Lower lobe of right lung (tissue), 2 donors: Measurements from ENCODE around the gene MAPKAPK2. TPM values are rescaled to one million over a fixed set of nuclear protein-coding genes. Genes with fewer than 3 reads are reported as not detected.

Source experiments
- ATAC-seq, 2 donors: fragments of 200-7000 bp; cut with Tn5 transposase; one replicate each; pipeline ENCODE4 v1.9.1; 2020 to 2022; ENCODE audit warnings: mild to moderate bottlenecking in 2 of 2, moderate library complexity in 2 of 2
- DNase-seq: peaks from one replicate; pipeline ENCODE4 v3.0.0-alpha.2; 2020
- H3K27ac ChIP-seq: fragments of 200-600 bp; one replicate; pipeline ENCODE4 v1.8.0; 2022
- H3K27me3 ChIP-seq: fragments of 200-600 bp; one replicate; pipeline ENCODE4 v1.8.0; 2022; ENCODE audit warnings: low read depth
- H3K36me3 ChIP-seq: fragments of 200-600 bp; one replicate; pipeline ENCODE4 v1.8.0; 2022; ENCODE audit warnings: mild to moderate bottlenecking
- H3K4me1 ChIP-seq: fragments of 200-600 bp; one replicate; pipeline ENCODE4 v1.8.0; 2022
- H3K4me3 ChIP-seq: fragments of 200-600 bp; one replicate; pipeline ENCODE4 v1.8.0; 2022; ENCODE audit warnings: mild to moderate bottlenecking
- H3K9me3 ChIP-seq: fragments of 200-600 bp; one replicate; pipeline ENCODE4 v1.8.0; 2022
- CTCF ChIP-seq: fragments of 200-600 bp; IDR thresholded peaks from one replicate; pipeline ENCODE4 v1.8.0; 2022; ENCODE audit warnings: antibody characterized with exemption, mild to moderate bottlenecking
- intact Hi-C: fragments of 100-400 bp; cut with DNase I; formaldehyde crosslinking; loops from one replicate; pipeline ENCODE4 v1.11.0; 2022
- total RNA-seq: library from RNA; stranded (reverse); fragmentation: NEBNext Ultra II Directional; extraction: Animal tissue kit (Norgen Biotek cat#: 25700); gene quantifications from one replicate; pipeline ENCODE4 v1.2.1, GENCODE V29; 2021
- donor health status: DM: no; HTN: yes; CAD: no; lungs with severe emphysema.

The MAPKAPK2 gene
- total RNA-seq, 1 donor from 2014 or later, result 87.0 TPM

GRCh38 chr1:206681359-206681758 is 3.3 kb upstream of the MAPKAPK2 start:
- Histone ChIP-seq H3K4me1 (peaks cover 7% of the 10 kb centered on the region), H3K27me3 (no peaks in the 10 kb centered on the region), H3K4me3 (no peak overlapping the region), H3K27ac (no peak overlapping the region), H3K9me3 (no peaks in the 10 kb centered on the region), H3K36me3 (no peaks in the 10 kb centered on the region)
- intact Hi-C loops, result no loop called here
- DNase-seq (no peak), ATAC-seq (no peak)
- no peak for TF ChIP-seq CTCF

GRCh38 chr1:206682111-206682510 is 2.6 kb upstream of the MAPKAPK2 start:
- no peak for ATAC-seq

GRCh38 chr1:206683313-206683712 is 1.4 kb upstream of the MAPKAPK2 start:
- H3K27me3 ChIP-seq, result no peaks in the 10 kb centered on the region
- ATAC-seq (no peak), DNase-seq (no peak)
- no peaks in the 10 kb centered on the region for H3K36me3 ChIP-seq
- no peak overlapping the region for H3K27ac ChIP-seq
- H3K4me3 ChIP-seq, result no peak overlapping the region
- intact Hi-C loops, result no loop called here
- TF ChIP-seq CTCF, result no peak
- peaks cover 27% of the 10 kb centered on the region for H3K4me1 ChIP-seq
- H3K9me3 ChIP-seq, result no peaks in the 10 kb centered on the region

More at GRCh38 chr1:206682111-206682510, 2.6 kb upstream of the MAPKAPK2 start:
- no peak overlapping the region for H3K27ac ChIP-seq
- no peak overlapping the region for H3K4me3 ChIP-seq
- no peak for DNase-seq
- no peaks in the 10 kb centered on the region for H3K27me3 ChIP-seq
- TF ChIP-seq CTCF, result no peak
- intact Hi-C loops, result no loop called here
- H3K9me3 ChIP-seq, result no peaks in the 10 kb centered on the region
- H3K4me1 ChIP-seq, result peaks cover 15% of the 10 kb centered on the region
- no peaks in the 10 kb centered on the region for H3K36me3 ChIP-seq

- ATAC-seq (no peak), DNase-seq (no peak)
- intact Hi-C loops, result no loop called here
- Histone ChIP-seq H3K4me1 (peaks cover 34% of the 10 kb centered on the region), H3K27ac (no peak overlapping the region), H3K27me3 (no peaks in the 10 kb centered on the region), H3K36me3 (no peaks in the 10 kb centered on the region), H3K4me3 (peak overlapping the region; percentile 91), H3K9me3 (no peaks in the 10 kb centered on the region)
- no peak for TF ChIP-seq CTCF
Measured at GRCh38 chr1:206684003-206684402, 702 bp upstream of the MAPKAPK2 start.

GRCh38 chr1:206685334-206685768 is 646 bp downstream of the MAPKAPK2 start:
- Histone ChIP-seq H3K36me3 (no peaks in the 10 kb centered on the region), H3K4me1 (peaks cover 47% of the 10 kb centered on the region), H3K27me3 (no peaks in the 10 kb centered on the region), H3K4me3 (peak overlapping the region; percentile 91), H3K27ac (peak overlapping the region; percentile 95), H3K9me3 (no peaks in the 10 kb centered on the region)
- DNase-seq (peak; percentile 65), ATAC-seq (peak; percentile 53 to 66)
- TF ChIP-seq CTCF, result no peak
- intact Hi-C loops, result no loop called here
